ENCODE measurements around the gene GATA6.

GATA6 gene

GRCh38 chr18:22167091-22167470 is 2.3 kb upstream of the GATA6 start:
- DNase-seq: no peak

GRCh38 chr18:22167471-22168241 is 1.7 kb upstream of the GATA6 start:
- no peak for DNase-seq

GRCh38 chr18:22168360-22168921 is 948 bp upstream of the GATA6 start:
- no peak for DNase-seq

- DNase-seq: no peak
Observed at GRCh38 chr18:22169889-22170420, 566 bp downstream of the GATA6 start.

- peak; percentile 8 for DNase-seq
Observed at GRCh38 chr18:22170421-22171257, 1.2 kb downstream of the GATA6 start.

GRCh38 chr18:22171258-22172119 is 2.1 kb downstream of the GATA6 start:
- no peak for DNase-seq

GRCh38 chr18:22172120-22172582 is 2.8 kb downstream of the GATA6 start:
- no peak for DNase-seq

GRCh38 chr18:22172594-22173049 is 3.2 kb downstream of the GATA6 start:
- DNase-seq: no peak

GRCh38 chr18:22173221-22173927 is 4.0 kb downstream of the GATA6 start:
- no peak for DNase-seq

GRCh38 chr18:22173928-22174301 is 4.5 kb downstream of the GATA6 start:
- DNase-seq: no peak

GRCh38 chr18:22174341-22175145 is 5.2 kb downstream of the GATA6 start:
- no peak for DNase-seq

- DNase-seq: no peak
Observed at GRCh38 chr18:22175346-22175745, 6.0 kb downstream of the GATA6 start.

GRCh38 chr18:22176420-22177326 is 7.3 kb downstream of the GATA6 start:
- DNase-seq: no peak

- no peak for DNase-seq
Observed at GRCh38 chr18:22177327-22177871, 8.0 kb downstream of the GATA6 start.

GRCh38 chr18:22179174-22179573 is 9.8 kb downstream of the GATA6 start:
- DNase-seq: no peak

GRCh38 chr18:22179631-22180030 is 10.2 kb downstream of the GATA6 start:
- no peak for DNase-seq

GRCh38 chr18:22180722-22181121 is 11.3 kb downstream of the GATA6 start:
- no peak for DNase-seq

- no peak for DNase-seq
Observed at GRCh38 chr18:22182884-22183697, 13.7 kb downstream of the GATA6 start.
